Measurements from ENCODE around the gene MTFR1L. TPM values are rescaled to one million over a fixed set of nuclear protein-coding genes. Genes with fewer than 3 reads are reported as not detected.

Gene MTFR1L
- total and polyA plus RNA-seq, 9 of the 15 experiments (the other 6 are each of a cell fraction or from before 2014, with no cell fraction given) = 41.4 to 98.5 (median 53.7) TPM

GRCh38 chr1:25799352-25799934 is 20.3 kb upstream of the MTFR1L start (continued):
- TF ChIP-seq STAT6 (CRISPR knock-in tag; IDR thresholded peaks at IDR 0.05) (no peak), HBP1 (CRISPR knock-in tag; IDR thresholded peaks at IDR 0.05) (no peak), SREBF2 (CRISPR knock-in tag; IDR thresholded peaks at IDR 0.05) (no peak), HNRNPLL (IDR thresholded peaks at IDR 0.05; ENCODE audit: low read depth, low read length, poor library complexity, severe bottlenecking) (peak; percentile 20), RBM39 (optimal IDR thresholded peaks at IDR 0.05; ENCODE audit: low read depth, low read length) (no peak), PML (IDR thresholded peaks at IDR 0.05; ENCODE audit: low read length) (no peak), MIER1 (IDR thresholded peaks at IDR 0.05; ENCODE audit: low read depth) (no peak), FOXP1 (CRISPR knock-in tag; IDR thresholded peaks at IDR 0.05) (no peak), ZMIZ1 (IDR thresholded peaks at IDR 0.05; ENCODE audit: low read depth in 2 of 2, low read length in 2 of 2) (no peak), MAFF (IDR thresholded peaks at IDR 0.05; ENCODE audit: low read length) (no peak), PRPF4 (IDR thresholded peaks at IDR 0.05; ENCODE audit: insufficient read depth, low read depth, low read length, poor library complexity, severe bottlenecking) (no peak), TSHZ1 (CRISPR knock-in tag; IDR thresholded peaks at IDR 0.05) (no peak), NONO (IDR thresholded peaks at IDR 0.05; ENCODE audit: low read depth in 2 of 2, low read length in 1 of 2) (no peak), PHF20 (IDR thresholded peaks at IDR 0.05; ENCODE audit: partially characterized antibody) (peak; percentile 60), TFAM (CRISPR knock-in tag; conservative IDR thresholded peaks at IDR 0.05) (no peak), TARDBP (IDR thresholded peaks at IDR 0.05) (no peak), CBX2 (IDR thresholded peaks at IDR 0.05; ENCODE audit: insufficient read depth, low read length, poor library complexity, severe bottlenecking) (no peak)
